SK-N-SH (cell line): ENCODE measurements around the gene SLC10A6. TPM values are rescaled to one million over a fixed set of nuclear protein-coding genes. Genes with fewer than 3 reads are reported as not detected.

Source experiments
- CTCF ChIA-PET: fragments of 300-600, 350-600 bp; formaldehyde crosslinking; extraction: SDS; loops from one replicate; lab custom pipeline; 2021; lab: Yijun Ruan, JAX
- POLR2A ChIA-PET: fragments of 350-600 bp; sonication (Branson Sonifier 250); formaldehyde crosslinking; extraction: SDS; loops from one replicate; lab custom pipeline; 2020; ENCODE audit warnings: antibody characterized with exemption, inconsistent platforms; lab: Yijun Ruan, JAX
- DNase-seq: peaks from one replicate; pipeline ENCODE4 v3.0.0; 2012
- H2AFZ ChIP-seq: fragments of 200-600 bp; sonication (generic); 2 replicates; pipeline ENCODE4 v1.8.1; 2016; ENCODE audit warnings: antibody characterized with exemption, mild to moderate bottlenecking, low read depth
- H3F3A ChIP-seq: fragments of 200-600 bp; sonication (generic); replicated peaks from 2 replicates; pipeline ENCODE3; 2016; ENCODE audit warnings: antibody characterized with exemption, mild to moderate bottlenecking; ENCODE audit not compliant: insufficient read depth
- H3K27ac ChIP-seq, 2 experiments: fragments of 200-500 bp in 1 of 2; fragments of 200-600 bp in 1 of 2; sonication (Bioruptor generic) in 1 of 2; sonication (generic), shearing (Covaris generic) in 1 of 2; 2 replicates each; pipeline versions ENCODE4 v1.5.1 to v1.6.1; 2014 to 2016; ENCODE audit warnings: low read depth in 2 of 2, inconsistent platforms in 1 of 2, low read length in 1 of 2, mild to moderate bottlenecking in 1 of 2, mixed read lengths in 1 of 2
- H3K27me3 ChIP-seq: fragments of 200-600 bp; sonication (generic), shearing (Covaris generic); 2 replicates; pipeline ENCODE4 v1.6.1; 2016; ENCODE audit warnings: mixed run types; ENCODE audit not compliant: insufficient read depth
- H3K36me3 ChIP-seq, 2 experiments: fragments of 200-500 bp in 1 of 2; fragments of 200-600 bp in 1 of 2; sonication (Bioruptor generic) in 1 of 2; sonication (generic) in 1 of 2; replicated peaks in 1 of 2; 2 replicates each; pipeline versions ENCODE3 to v1.5.1; 2014 to 2016; ENCODE audit warnings: low read length in 1 of 2, mild to moderate bottlenecking in 1 of 2; ENCODE audit not compliant: insufficient read depth in 2 of 2, control insufficient read depth in 1 of 2
- H3K4me1 ChIP-seq, 2 experiments: fragments of 200-500 bp in 1 of 2; fragments of 200-600 bp in 1 of 2; sonication (Bioruptor generic) in 1 of 2; sonication (generic), shearing (Covaris generic) in 1 of 2; 2 replicates each; pipeline versions ENCODE4 v1.5.1 to v1.6.1; 2014 to 2016; ENCODE audit warnings: low read depth in 1 of 2, low read length in 1 of 2, mixed run types in 1 of 2; ENCODE audit not compliant: insufficient read depth in 2 of 2, control insufficient read depth in 1 of 2
- H3K4me2 ChIP-seq: fragments of 200-600 bp; sonication (generic), shearing (Covaris generic); 2 replicates; pipeline ENCODE4 v1.6.1; 2017; ENCODE audit warnings: mixed run types
- H3K4me3 ChIP-seq, 2 experiments: fragments of 200-500 bp in 1 of 2; fragments of 200-600 bp in 1 of 2; sonication (Bioruptor generic) in 1 of 2; sonication (generic), shearing (Covaris generic) in 1 of 2; 2 replicates each; pipeline versions ENCODE4 v1.5.1 to v1.8.1; 2014 to 2016; ENCODE audit warnings: low read depth in 2 of 2, inconsistent platforms in 1 of 2, low read length in 1 of 2, mild to moderate bottlenecking in 1 of 2, mixed read lengths in 1 of 2, moderate library complexity in 1 of 2
- H3K79me2 ChIP-seq: fragments of 200-600 bp; sonication (generic); 2 replicates; pipeline ENCODE4 v1.8.1; 2017; ENCODE audit warnings: mild to moderate bottlenecking; ENCODE audit not compliant: insufficient read depth
- H3K9ac ChIP-seq: fragments of 200-600 bp; sonication (generic); 2 replicates; pipeline ENCODE4 v1.6.1; 2017; ENCODE audit warnings: mixed run types
- H3K9me2 ChIP-seq: fragments of 200-600 bp; sonication (generic); 2 replicates; pipeline ENCODE4 v1.6.1; 2017; ENCODE audit warnings: mixed run types
- H3K9me3 ChIP-seq: fragments of 200-600 bp; sonication (generic); 2 replicates; pipeline ENCODE4 v1.6.1; 2017; ENCODE audit warnings: mixed run types, mild to moderate bottlenecking, moderate library complexity
- H4K20me1 ChIP-seq: fragments of 200-600 bp; sonication (generic); 2 replicates; pipeline ENCODE4 v1.6.1; 2017; ENCODE audit warnings: mild to moderate bottlenecking, mixed run types; ENCODE audit not compliant: insufficient read depth
- CHD2 ChIP-seq: fragments of 150-350 bp; IDR thresholded peaks from 2 replicates; pipeline ENCODE4 v1.6.1; 2018; ENCODE audit warnings: low read length; ENCODE audit not compliant: partially characterized antibody
- ELF1 ChIP-seq: IDR thresholded peaks from 2 replicates; pipeline ENCODE4 v1.4.0; 2012
- EZH2phosphoT487 ChIP-seq: fragments of 200-600 bp; sonication (generic); IDR thresholded peaks from 2 replicates; pipeline ENCODE4 v1.6.1; 2017; ENCODE audit warnings: low read depth, mixed run types, mild to moderate bottlenecking, antibody characterized with exemption, moderate library complexity, borderline replicate concordance
- FOXJ3 ChIP-seq: sonication (generic); formaldehyde crosslinking; IDR thresholded peaks from 2 replicates; pipeline ENCODE4 v1.5.1; 2020; ENCODE audit warnings: mild to moderate bottlenecking, missing genetic modification reagents
- GABPA ChIP-seq: IDR thresholded peaks from 2 replicates; pipeline ENCODE4 v1.4.0; 2012; ENCODE audit warnings: low read depth, mild to moderate bottlenecking
- GATA2 ChIP-seq: sonication (generic); formaldehyde crosslinking; IDR thresholded peaks from 2 replicates; pipeline ENCODE4 v1.5.0; 2020; ENCODE audit warnings: mild to moderate bottlenecking, missing genetic modification reagents
- JUND ChIP-seq: IDR thresholded peaks from 2 replicates; pipeline ENCODE4 v1.4.0; 2012
- MXI1 ChIP-seq: IDR thresholded peaks from 2 replicates; pipeline ENCODE4 v1.6.1; 2012; ENCODE audit warnings: mild to moderate bottlenecking, low read depth, low read length, improper control_type of control experiment
- NFIC ChIP-seq: IDR thresholded peaks from 2 replicates; pipeline ENCODE4 v1.4.0; 2012; ENCODE audit warnings: borderline replicate concordance
- NRF1 ChIP-seq: IDR thresholded peaks from 2 replicates; pipeline ENCODE4 v1.6.1; 2012; ENCODE audit warnings: low read depth, mild to moderate bottlenecking, low read length
- POLR2AphosphoS5 ChIP-seq: IDR thresholded peaks from 2 replicates; pipeline ENCODE4 v1.6.1; 2012; ENCODE audit warnings: low read depth, low read length
- RFX5 ChIP-seq: IDR thresholded peaks from 2 replicates; pipeline ENCODE4 v1.6.1; 2012; ENCODE audit warnings: mild to moderate bottlenecking, improper control_type of control experiment, low read length
- SIN3A ChIP-seq: IDR thresholded peaks from 2 replicates; pipeline ENCODE4 v1.6.1; 2012; ENCODE audit warnings: low read depth, mild to moderate bottlenecking, low read length, moderate library complexity, borderline replicate concordance
- TAF1 ChIP-seq: IDR thresholded peaks from 2 replicates; pipeline ENCODE4 v1.6.1; 2012; ENCODE audit warnings: low read depth, mild to moderate bottlenecking, low read length, moderate library complexity, borderline replicate concordance
- TCF12 ChIP-seq: IDR thresholded peaks from 2 replicates; pipeline ENCODE4 v1.4.0; 2012
- TEAD4 ChIP-seq: IDR thresholded peaks from 2 replicates; pipeline ENCODE4 v1.4.0; 2012; ENCODE audit warnings: mild to moderate bottlenecking, borderline replicate concordance; ENCODE audit not compliant: insufficient read depth
- WGBS: methylation state at CpG from one replicate; pipeline ENCODE4 v1.1.6; 2017; ENCODE audit warnings: low lambda C conversion rate; 5-methylcytosine and 5-hydroxymethylcytosine counted together
- polyA plus RNA-seq, 3 experiments: library from polyadenylated mRNA; depleted of rRNA; stranded (reverse); fragments of >200 nt; gene quantifications; 2 replicates each; pipeline ENCODE4 v1.2.3, GENCODE V29; 2012
- TF ChIP-seq, protein P1 (sequence below): IDR thresholded peaks from 2 replicates; pipeline ENCODE4; 2012
- TF ChIP-seq, protein P2 (sequence below): IDR thresholded peaks from 2 replicates; pipeline ENCODE4 v1.6.1; 2012; ENCODE audit warnings: mild to moderate bottlenecking, low read depth, low read length, moderate library complexity
- TF ChIP-seq, protein P3 (sequence below): fragments of 150-350 bp; IDR thresholded peaks from 2 replicates; pipeline ENCODE4 v1.6.1; 2017; ENCODE audit warnings: antibody characterized with exemption, low read length, low read depth, borderline replicate concordance
- TF ChIP-seq, protein P4 (sequence below): fragments of 150-350 bp; IDR thresholded peaks from 2 replicates; pipeline ENCODE4 v1.6.1; 2016; ENCODE audit warnings: mild to moderate bottlenecking, low read depth, low read length

SLC10A6 gene
- polyA plus RNA-seq, 1 of the 3 experiments (the other 2 are of a cell fraction) = not detected

DNA sequence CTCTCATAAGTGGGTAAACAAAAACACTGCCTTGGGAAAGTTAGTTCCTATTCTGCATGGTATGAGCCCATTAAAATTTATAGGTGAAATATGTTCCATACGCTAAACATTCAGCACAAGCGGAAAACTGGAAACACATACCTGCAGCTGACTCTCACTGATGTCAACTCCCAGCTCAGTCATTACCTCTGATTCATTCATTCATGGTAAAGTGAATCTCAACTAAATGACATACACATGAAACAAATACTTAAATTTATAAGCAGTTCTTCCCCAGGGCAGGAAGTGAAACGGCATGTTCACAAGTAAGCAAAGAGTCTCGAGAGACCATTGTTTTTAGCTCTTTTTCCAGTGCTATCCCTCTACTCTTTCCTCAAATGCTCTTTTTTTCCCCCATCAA is 1.6 kb downstream of the SLC10A6 start:
- no peak for DNase-seq
- H3K27ac ChIP-seq = no peak overlapping the region
- no peaks in the 10 kb centered on the region for H3K79me2 ChIP-seq
- H3F3A ChIP-seq = no peaks in the 10 kb centered on the region
- H3K4me2 ChIP-seq = no peak overlapping the region
- no peaks in the 10 kb centered on the region for H3K9me2 ChIP-seq
- no peak overlapping the region for H3K4me3 ChIP-seq
- no peaks in the 10 kb centered on the region for H4K20me1 ChIP-seq
- no peak overlapping the region for H3K9ac ChIP-seq
- WGBS = 91% methylated on average over 4 of the region's 4 CpGs
- POLR2A ChIA-PET = no interaction called here
- CTCF ChIA-PET = no interaction called here
- no peaks in the 10 kb centered on the region for H3K4me1 ChIP-seq
- H3K9me3 ChIP-seq = no peaks in the 10 kb centered on the region
- H2AFZ ChIP-seq = no peak overlapping the region
- no peaks in the 10 kb centered on the region for H3K27me3 ChIP-seq
- no peaks in the 10 kb centered on the region for H3K36me3 ChIP-seq
- no peak for TF ChIP-seq SIN3A
- no peak for TF ChIP-seq MXI1
- no peak for TF ChIP-seq NFIC
- no peak for TF ChIP-seq TAF1
- TF ChIP-seq RFX5 = no peak
- TF ChIP-seq, protein P1, sequence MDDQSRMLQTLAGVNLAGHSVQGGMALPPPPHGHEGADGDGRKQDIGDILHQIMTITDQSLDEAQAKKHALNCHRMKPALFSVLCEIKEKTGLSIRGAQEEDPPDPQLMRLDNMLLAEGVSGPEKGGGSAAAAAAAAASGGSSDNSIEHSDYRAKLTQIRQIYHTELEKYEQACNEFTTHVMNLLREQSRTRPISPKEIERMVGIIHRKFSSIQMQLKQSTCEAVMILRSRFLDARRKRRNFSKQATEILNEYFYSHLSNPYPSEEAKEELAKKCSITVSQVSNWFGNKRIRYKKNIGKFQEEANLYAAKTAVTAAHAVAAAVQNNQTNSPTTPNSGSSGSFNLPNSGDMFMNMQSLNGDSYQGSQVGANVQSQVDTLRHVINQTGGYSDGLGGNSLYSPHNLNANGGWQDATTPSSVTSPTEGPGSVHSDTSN = no peak
- no peak for TF ChIP-seq JUND
- TF ChIP-seq TCF12 = no peak
- TF ChIP-seq, protein P2, sequence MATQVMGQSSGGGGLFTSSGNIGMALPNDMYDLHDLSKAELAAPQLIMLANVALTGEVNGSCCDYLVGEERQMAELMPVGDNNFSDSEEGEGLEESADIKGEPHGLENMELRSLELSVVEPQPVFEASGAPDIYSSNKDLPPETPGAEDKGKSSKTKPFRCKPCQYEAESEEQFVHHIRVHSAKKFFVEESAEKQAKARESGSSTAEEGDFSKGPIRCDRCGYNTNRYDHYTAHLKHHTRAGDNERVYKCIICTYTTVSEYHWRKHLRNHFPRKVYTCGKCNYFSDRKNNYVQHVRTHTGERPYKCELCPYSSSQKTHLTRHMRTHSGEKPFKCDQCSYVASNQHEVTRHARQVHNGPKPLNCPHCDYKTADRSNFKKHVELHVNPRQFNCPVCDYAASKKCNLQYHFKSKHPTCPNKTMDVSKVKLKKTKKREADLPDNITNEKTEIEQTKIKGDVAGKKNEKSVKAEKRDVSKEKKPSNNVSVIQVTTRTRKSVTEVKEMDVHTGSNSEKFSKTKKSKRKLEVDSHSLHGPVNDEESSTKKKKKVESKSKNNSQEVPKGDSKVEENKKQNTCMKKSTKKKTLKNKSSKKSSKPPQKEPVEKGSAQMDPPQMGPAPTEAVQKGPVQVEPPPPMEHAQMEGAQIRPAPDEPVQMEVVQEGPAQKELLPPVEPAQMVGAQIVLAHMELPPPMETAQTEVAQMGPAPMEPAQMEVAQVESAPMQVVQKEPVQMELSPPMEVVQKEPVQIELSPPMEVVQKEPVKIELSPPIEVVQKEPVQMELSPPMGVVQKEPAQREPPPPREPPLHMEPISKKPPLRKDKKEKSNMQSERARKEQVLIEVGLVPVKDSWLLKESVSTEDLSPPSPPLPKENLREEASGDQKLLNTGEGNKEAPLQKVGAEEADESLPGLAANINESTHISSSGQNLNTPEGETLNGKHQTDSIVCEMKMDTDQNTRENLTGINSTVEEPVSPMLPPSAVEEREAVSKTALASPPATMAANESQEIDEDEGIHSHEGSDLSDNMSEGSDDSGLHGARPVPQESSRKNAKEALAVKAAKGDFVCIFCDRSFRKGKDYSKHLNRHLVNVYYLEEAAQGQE = no peak
- no peak for TF ChIP-seq FOXJ3 (CRISPR knock-in tag)
- TF ChIP-seq GABPA = no peak
- TF ChIP-seq POLR2AphosphoS5 = no peak
- no peak for TF ChIP-seq ELF1
- TF ChIP-seq GATA2 = no peak
- TF ChIP-seq, protein P3, sequence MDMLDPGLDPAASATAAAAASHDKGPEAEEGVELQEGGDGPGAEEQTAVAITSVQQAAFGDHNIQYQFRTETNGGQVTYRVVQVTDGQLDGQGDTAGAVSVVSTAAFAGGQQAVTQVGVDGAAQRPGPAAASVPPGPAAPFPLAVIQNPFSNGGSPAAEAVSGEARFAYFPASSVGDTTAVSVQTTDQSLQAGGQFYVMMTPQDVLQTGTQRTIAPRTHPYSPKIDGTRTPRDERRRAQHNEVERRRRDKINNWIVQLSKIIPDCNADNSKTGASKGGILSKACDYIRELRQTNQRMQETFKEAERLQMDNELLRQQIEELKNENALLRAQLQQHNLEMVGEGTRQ = no peak
- no peak for TF ChIP-seq TEAD4
- TF ChIP-seq EZH2phosphoT487 = no peak
- TF ChIP-seq, protein P4, sequence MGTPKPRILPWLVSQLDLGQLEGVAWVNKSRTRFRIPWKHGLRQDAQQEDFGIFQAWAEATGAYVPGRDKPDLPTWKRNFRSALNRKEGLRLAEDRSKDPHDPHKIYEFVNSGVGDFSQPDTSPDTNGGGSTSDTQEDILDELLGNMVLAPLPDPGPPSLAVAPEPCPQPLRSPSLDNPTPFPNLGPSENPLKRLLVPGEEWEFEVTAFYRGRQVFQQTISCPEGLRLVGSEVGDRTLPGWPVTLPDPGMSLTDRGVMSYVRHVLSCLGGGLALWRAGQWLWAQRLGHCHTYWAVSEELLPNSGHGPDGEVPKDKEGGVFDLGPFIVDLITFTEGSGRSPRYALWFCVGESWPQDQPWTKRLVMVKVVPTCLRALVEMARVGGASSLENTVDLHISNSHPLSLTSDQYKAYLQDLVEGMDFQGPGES = no peak
- TF ChIP-seq CHD2 = no peak
- TF ChIP-seq NRF1 = no peak
